H1 (cell line): ENCODE data around the gene CSNK1G3. TPM values are rescaled to one million over a fixed set of nuclear protein-coding genes. Genes with fewer than 3 reads are reported as not detected.

Experiments
- CTCF ChIA-PET: fragments of 300-600 bp; sonication (Branson Sonifier 250); formaldehyde crosslinking; loops from one replicate; lab custom pipeline; 2021; ENCODE audit not compliant: partially characterized antibody; lab: Charles Lee
- POLR2A ChIA-PET: fragments of 300-600 bp; sonication (Branson Sonifier 250); formaldehyde crosslinking; loops from one replicate; lab custom pipeline; 2021; ENCODE audit warnings: inconsistent platforms; ENCODE audit not compliant: partially characterized antibody; lab: Charles Lee
- DNase-seq, 2 experiments: peaks; one replicate each; pipeline versions ENCODE4 v3.0.0 to v3.0.0-alpha.2; 2010 to 2022; ENCODE audit warnings: low spot score in 2 of 2, low read depth in 1 of 2, mixed read lengths in 1 of 2
- FAIRE-seq: peaks from 2 replicates; lab custom pipeline; 2011; peaks lifted over from hg19 to GRCh38; lab: Jason Lieb, UNC
- H2AFZ ChIP-seq: 2 replicates; pipeline ENCODE4 v1.8.1; 2012; ENCODE audit warnings: low read length, inconsistent platforms
- H2AK5ac ChIP-seq: 2 replicates; pipeline ENCODE4 v1.6.1; 2013; ENCODE audit warnings: low read depth, low read length
- H2BK120ac ChIP-seq: replicated peaks from 2 replicates; pipeline ENCODE3; 2013; ENCODE audit warnings: low read depth, low read length, inconsistent platforms
- H2BK12ac ChIP-seq: 2 replicates; pipeline ENCODE4 v1.6.1; 2013; ENCODE audit warnings: low read depth, low read length
- H2BK15ac ChIP-seq: 2 replicates; pipeline ENCODE4 v1.6.1; 2013; ENCODE audit warnings: low read length
- H2BK20ac ChIP-seq: 2 replicates; pipeline ENCODE4 v1.6.1; 2013; ENCODE audit warnings: low read length
- H2BK5ac ChIP-seq: 2 replicates; pipeline ENCODE4 v1.6.1; 2013; ENCODE audit warnings: low read depth, low read length
- H3K14ac ChIP-seq: 2 replicates; pipeline ENCODE4 v1.6.1; 2013; ENCODE audit warnings: inconsistent platforms; ENCODE audit not compliant: insufficient read length
- H3K18ac ChIP-seq: 2 replicates; pipeline ENCODE4 v1.6.1; 2013; ENCODE audit warnings: low read length; ENCODE audit errors: extremely low read depth
- H3K23ac ChIP-seq: 2 replicates; pipeline ENCODE4 v1.6.1; 2013; ENCODE audit warnings: inconsistent platforms; ENCODE audit not compliant: insufficient read length
- H3K23me2 ChIP-seq: 2 replicates; pipeline ENCODE4 v1.6.1; 2013; ENCODE audit warnings: low read depth, low read length
- H3K27ac ChIP-seq: 2 replicates; pipeline ENCODE4 v1.6.1; 2011; ENCODE audit warnings: low read depth, low read length, inconsistent platforms
- H3K27me3 ChIP-seq, 4 experiments: replicated peaks in 1 of 4; 1 replicate in 1 of 4; 2 replicates in 3 of 4; pipeline versions ENCODE4 v1.6.1 to v1.8.1; 2011 to 2013; ENCODE audit warnings: low read length in 3 of 4, mild to moderate bottlenecking in 3 of 4, inconsistent platforms in 2 of 4, mixed read lengths in 2 of 4, moderate library complexity in 1 of 4; ENCODE audit not compliant: control insufficient read depth in 3 of 4, insufficient read depth in 3 of 4; ENCODE audit errors: extremely low read depth in 1 of 4
- H3K36me3 ChIP-seq, 4 experiments: 2 replicates each; pipeline versions ENCODE4 v1.6.1 to v1.8.1; 2011 to 2013; ENCODE audit warnings: mild to moderate bottlenecking in 4 of 4, low read length in 3 of 4, moderate library complexity in 2 of 4, control low read depth in 1 of 4, inconsistent platforms in 1 of 4; ENCODE audit not compliant: insufficient read depth in 4 of 4, control insufficient read depth in 2 of 4
- H3K4ac ChIP-seq: replicated peaks from 2 replicates; pipeline ENCODE3; 2013; ENCODE audit warnings: low read length, low read depth, mixed read lengths, inconsistent platforms; ENCODE audit not compliant: insufficient read length
- H3K4me1 ChIP-seq, 4 experiments: replicated peaks in 1 of 4; 1 replicate in 1 of 4; 2 replicates in 3 of 4; pipeline versions ENCODE4 v1.6.1 to v1.8.1; 2011 to 2013; ENCODE audit warnings: low read length in 3 of 4, inconsistent platforms in 2 of 4, mixed read lengths in 1 of 4; ENCODE audit not compliant: insufficient read depth in 4 of 4, control insufficient read depth in 3 of 4
- H3K4me2 ChIP-seq, 2 experiments: 2 replicates each; pipeline versions ENCODE4 v1.6.1 to v1.8.1; 2011 to 2013; ENCODE audit warnings: low read depth in 2 of 2, low read length in 2 of 2, control low read depth in 1 of 2, inconsistent platforms in 1 of 2, mild to moderate bottlenecking in 1 of 2; ENCODE audit not compliant: insufficient read depth in 1 of 2
- H3K4me3 ChIP-seq, 4 experiments: fragments of 200-600, 300-600 bp in 1 of 4; sonication (generic), shearing (Covaris generic), sonication (Bioruptor Twin) in 1 of 4; 2 replicates each; pipeline versions ENCODE4 v1.5.1 to v1.8.1; 2011 to 2016; ENCODE audit warnings: low read length in 4 of 4, low read depth in 3 of 4, control low read depth in 2 of 4, inconsistent platforms in 2 of 4, mild to moderate bottlenecking in 2 of 4, mixed read lengths in 1 of 4, moderate library complexity in 1 of 4; ENCODE audit not compliant: insufficient read depth in 2 of 4; ENCODE audit errors: extremely low read depth in 1 of 4
- H3K56ac ChIP-seq: replicated peaks from 2 replicates; pipeline ENCODE3; 2013; ENCODE audit warnings: low read depth, mild to moderate bottlenecking, mixed read lengths, low read length, inconsistent platforms; ENCODE audit not compliant: insufficient read length
- H3K79me1 ChIP-seq: 2 replicates; pipeline ENCODE4 v1.6.1; 2013; ENCODE audit warnings: low read depth, low read length, control low read depth
- H3K79me2 ChIP-seq, 2 experiments: 2 replicates each; pipeline versions ENCODE4 v1.6.1 to v1.8.1; 2012 to 2013; ENCODE audit warnings: low read length in 2 of 2, mild to moderate bottlenecking in 2 of 2, inconsistent platforms in 1 of 2; ENCODE audit not compliant: insufficient read depth in 2 of 2, control insufficient read depth in 1 of 2
- H3K9ac ChIP-seq, 4 experiments: replicated peaks in 1 of 4; 1 replicate in 1 of 4; 2 replicates in 3 of 4; pipeline versions ENCODE4 v1.6.1 to v1.8.1; 2011 to 2013; ENCODE audit warnings: low read depth in 3 of 4, low read length in 3 of 4, control low read depth in 2 of 4, mild to moderate bottlenecking in 2 of 4, moderate library complexity in 2 of 4, inconsistent platforms in 1 of 4; ENCODE audit errors: extremely low read depth in 1 of 4
- H3K9me3 ChIP-seq, 2 experiments: 2 replicates each; pipeline versions ENCODE4 v1.6.1 to v1.8.1; 2012 to 2013; ENCODE audit warnings: mild to moderate bottlenecking in 2 of 2, moderate library complexity in 2 of 2, control low read depth in 1 of 2, inconsistent platforms in 1 of 2, low read depth in 1 of 2, low read length in 1 of 2, mixed read lengths in 1 of 2; ENCODE audit not compliant: insufficient read depth in 2 of 2
- H4K20me1 ChIP-seq, 2 experiments: replicated peaks in 1 of 2; 2 replicates each; pipeline versions ENCODE3 to v1.8.1; 2011 to 2013; ENCODE audit warnings: inconsistent platforms in 2 of 2, low read length in 2 of 2, mild to moderate bottlenecking in 1 of 2; ENCODE audit not compliant: insufficient read depth in 2 of 2, control insufficient read depth in 1 of 2
- H4K5ac ChIP-seq: 2 replicates; pipeline ENCODE4 v1.6.1; 2013; ENCODE audit warnings: low read length, low read depth, mixed read lengths, inconsistent platforms; ENCODE audit not compliant: insufficient read length
- H4K8ac ChIP-seq: 2 replicates; pipeline ENCODE4 v1.8.0; 2013; ENCODE audit warnings: mild to moderate bottlenecking, moderate library complexity, low read length, inconsistent platforms; ENCODE audit not compliant: insufficient read depth; ENCODE audit errors: extremely low read depth
- H4K91ac ChIP-seq: replicated peaks from 2 replicates; pipeline ENCODE3; 2013; ENCODE audit warnings: low read length, mixed read lengths, inconsistent platforms; ENCODE audit not compliant: insufficient read length
- BRCA1 ChIP-seq: IDR thresholded peaks from 2 replicates; pipeline ENCODE4 v1.6.1; 2012; ENCODE audit warnings: low read depth, low read length, improper control_type of control experiment
- EP300 ChIP-seq, 2 experiments: IDR thresholded peaks; 1 replicate in 1 of 2; 2 replicates in 1 of 2; pipeline ENCODE4 v1.6.1; 2011 to 2012; ENCODE audit warnings: low read depth in 2 of 2, low read length in 2 of 2, mild to moderate bottlenecking in 2 of 2, borderline replicate concordance in 1 of 2, inconsistent platforms in 1 of 2, moderate library complexity in 1 of 2
- POLR2A ChIP-seq, 2 experiments: IDR thresholded peaks; 1 replicate in 1 of 2; 2 replicates in 1 of 2; pipeline ENCODE4 v1.6.1; 2011; ENCODE audit warnings: low read depth in 2 of 2, low read length in 2 of 2, mild to moderate bottlenecking in 2 of 2; ENCODE audit errors: control extremely low read depth in 1 of 2
- whole genome bisulfite sequencing, 2 experiments: shearing (Covaris generic) in 1 of 2; methylation state at CpG; one replicate each; pipeline versions ENCODE4 v1.1.6 to v1.1.7; 2013 to 2015; ENCODE audit warnings: low lambda C conversion rate in 2 of 2, mixed read lengths in 2 of 2, inconsistent platforms in 1 of 2, low coverage in 1 of 2, missing lambda C conversion rate in 1 of 2; ENCODE audit not compliant: insufficient replicate concordance in 2 of 2, insufficient coverage in 1 of 2, insufficient read length in 1 of 2; ENCODE audit errors: extremely low coverage in 1 of 2, missing lambda C conversion rate in 1 of 2; 5-methylcytosine and 5-hydroxymethylcytosine counted together
- polyA plus RNA-seq, 7 experiments: library from polyadenylated mRNA; depleted of rRNA in 3 of 7; stranded (reverse) in 5 of 7; unstranded in 2 of 7; fragments of >200 nt in 5 of 7; fragments of 200-250 nt in 2 of 7; gene quantifications; 1 replicate in 5 of 7; 2 replicates in 1 of 7; 4 replicates in 1 of 7; pipeline versions ENCODE4 v1.2.1 to v1.2.3, GENCODE V29; 2011 to 2013; ENCODE audit warnings: missing spikeins in 2 of 7, mixed read lengths in 2 of 7
- total RNA-seq: library from RNA; stranded (reverse); fragmentation: NEBNext Ultra II Directional; extraction: Animal tissue kit (Norgen Biotek cat#: 25700); gene quantifications from 2 replicates; pipeline ENCODE4 v1.2.1, GENCODE V29; 2021
- TF ChIP-seq, protein P1 (sequence below): IDR thresholded peaks from 2 replicates; pipeline ENCODE4 v1.6.1; 2012; ENCODE audit warnings: inconsistent platforms

Gene CSNK1G3
- total and polyA plus RNA-seq, 2 of the 8 experiments (the other 6 are each of a cell fraction or from before 2014, with no cell fraction given): 10.6 to 58.9 TPM

DNA sequence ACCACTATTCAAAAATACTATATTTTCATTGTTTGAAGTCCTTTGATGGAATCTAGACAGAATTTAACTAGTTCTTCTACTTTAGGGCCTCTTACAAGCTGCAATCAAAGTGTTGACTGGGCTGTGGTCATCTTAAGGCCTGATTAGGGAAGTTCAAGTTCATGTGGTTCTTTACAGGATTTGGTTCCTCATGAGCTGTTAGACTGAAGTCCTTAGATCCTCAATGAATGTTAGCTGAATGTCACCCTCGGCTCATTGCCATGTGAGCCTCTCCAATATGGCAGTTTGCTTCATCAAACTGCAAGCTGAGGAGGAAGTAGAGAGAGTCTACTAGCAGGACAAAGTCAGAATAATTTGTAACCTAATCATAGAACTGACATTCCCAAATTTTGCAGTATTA lies 135.1 kb downstream of the CSNK1G3 start:
- Histone ChIP-seq H4K20me1 (no peaks in the 10 kb centered on the region), H3K9me3 (no peaks in the 10 kb centered on the region), H3K18ac (no peak overlapping the region), H3K4me2 (no peak overlapping the region), H3K9ac (no peak overlapping the region), H3K4me1 (no peaks in the 10 kb centered on the region), H4K8ac (no peak overlapping the region), H2BK15ac (no peak overlapping the region), H3K79me1 (no peaks in the 10 kb centered on the region), H3K23me2 (no peaks in the 10 kb centered on the region; the same call in 1 of the 2 replicates), H3K4me3 (no peak overlapping the region), H2BK12ac (no peak overlapping the region), H2AFZ (no peak overlapping the region), H3K4ac (no peak overlapping the region), H4K5ac (no peak overlapping the region), H2BK20ac (no peak overlapping the region), H3K79me2 (no peaks in the 10 kb centered on the region), H3K14ac (no peak overlapping the region), H2BK120ac (no peak overlapping the region), H3K56ac (no peak overlapping the region), H3K36me3 (no peaks in the 10 kb centered on the region), H2AK5ac (no peak overlapping the region), H3K27ac (no peak overlapping the region), H4K91ac (no peak overlapping the region), H3K27me3 (no peaks in the 10 kb centered on the region), H2BK5ac (no peak overlapping the region), H3K23ac (no peak overlapping the region)
- CTCF ChIA-PET: interaction anchor here (0.6 to 1.6 kb wide), 3 partner anchors 24 to 1775 kb away, joined by 3 to 4 read pairs (median 3); no protein-coding TSS in a partner anchor
- FAIRE-seq (no peak), DNase-seq (no peak)
- POLR2A ChIA-PET: no interaction called here
- WGBS, 2 experiments: 89% methylated on average over 1 of the region's 1 CpG; no CpG with 5 or more reads in 1 of the 2 experiments
- TF ChIP-seq BRCA1 (no peak), EP300 (IDR thresholded peaks at IDR 0.05; ENCODE audit: borderline replicate concordance in 1 of 2, low read depth in 2 of 2, low read length in 2 of 2) (no peak), POLR2A (IDR thresholded peaks at IDR 0.05; ENCODE audit: control extremely low read depth in 1 of 2, low read depth in 2 of 2, low read length in 2 of 2) (no peak)
- TF ChIP-seq, protein P1, sequence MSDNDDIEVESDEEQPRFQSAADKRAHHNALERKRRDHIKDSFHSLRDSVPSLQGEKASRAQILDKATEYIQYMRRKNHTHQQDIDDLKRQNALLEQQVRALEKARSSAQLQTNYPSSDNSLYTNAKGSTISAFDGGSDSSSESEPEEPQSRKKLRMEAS: no peak
